ENCODE measurements around the gene REEP1. TPM values are rescaled to one million over a fixed set of nuclear protein-coding genes. Genes with fewer than 3 reads are reported as not detected.
"Not testable (repeated sequence)": the region's sequence is repeated elsewhere in the genome, so short reads cannot be mapped to it uniquely, and the experiment has no call there.

REEP1 gene
- total RNA-seq, 1 experiment from 2014 or later: 3.6 TPM

DNA sequence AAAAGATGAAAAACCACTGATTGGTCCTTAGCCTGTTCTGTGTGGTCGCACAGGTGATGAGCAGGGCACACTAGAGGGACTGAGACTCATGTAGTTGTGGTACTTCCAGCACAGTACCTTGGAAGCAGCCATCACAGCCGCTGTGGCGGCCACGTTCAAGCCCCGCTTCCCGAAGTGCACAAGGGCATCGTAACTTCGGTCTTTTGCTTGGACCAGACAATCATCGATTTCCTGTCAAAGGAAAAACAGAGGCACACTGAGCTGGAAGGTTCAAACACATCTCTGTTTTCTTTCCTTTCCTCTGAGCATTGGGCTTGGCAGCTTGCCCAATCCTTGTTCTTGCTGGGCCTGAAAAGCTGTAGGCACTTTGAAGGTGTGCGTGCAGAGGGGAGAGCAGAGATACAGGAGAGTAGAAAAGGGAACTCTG is 85.6 kb downstream of the REEP1 start:
- DNase-seq (ENCODE audit: low spot score): no peak
- no peak overlapping the region for H3K4me3 ChIP-seq (ENCODE audit: low read depth, low read length, poor library complexity, severe bottlenecking)
- intact Hi-C loops (cut with micrococcal nuclease; ENCODE audit: unreplicated experiment): no loop called here
- H3K4me1 ChIP-seq (ENCODE audit: insufficient read depth, low read length, poor library complexity, severe bottlenecking): no peaks in the 10 kb centered on the region
- H3K27me3 ChIP-seq (replicated peaks; ENCODE audit: insufficient read depth, low read depth, low read length, poor library complexity): no peaks in the 10 kb centered on the region
- H3K27ac ChIP-seq (ENCODE audit: low read depth, low read length, poor library complexity, severe bottlenecking): no peak overlapping the region
- H3K9me3 ChIP-seq (ENCODE audit: low read depth, low read length, poor library complexity, severe bottlenecking): no peaks in the 10 kb centered on the region
- ChIA-PET POLR2A (ENCODE audit: low non-redundant PET) (no interaction called here), CTCF (no interaction called here)
- BruUV-seq (replicated peaks): no TSS peak
- no peaks in the 10 kb centered on the region for H3K36me3 ChIP-seq (ENCODE audit: insufficient read depth, low read length, poor library complexity, severe bottlenecking)
- TF ChIP-seq, protein P1, sequence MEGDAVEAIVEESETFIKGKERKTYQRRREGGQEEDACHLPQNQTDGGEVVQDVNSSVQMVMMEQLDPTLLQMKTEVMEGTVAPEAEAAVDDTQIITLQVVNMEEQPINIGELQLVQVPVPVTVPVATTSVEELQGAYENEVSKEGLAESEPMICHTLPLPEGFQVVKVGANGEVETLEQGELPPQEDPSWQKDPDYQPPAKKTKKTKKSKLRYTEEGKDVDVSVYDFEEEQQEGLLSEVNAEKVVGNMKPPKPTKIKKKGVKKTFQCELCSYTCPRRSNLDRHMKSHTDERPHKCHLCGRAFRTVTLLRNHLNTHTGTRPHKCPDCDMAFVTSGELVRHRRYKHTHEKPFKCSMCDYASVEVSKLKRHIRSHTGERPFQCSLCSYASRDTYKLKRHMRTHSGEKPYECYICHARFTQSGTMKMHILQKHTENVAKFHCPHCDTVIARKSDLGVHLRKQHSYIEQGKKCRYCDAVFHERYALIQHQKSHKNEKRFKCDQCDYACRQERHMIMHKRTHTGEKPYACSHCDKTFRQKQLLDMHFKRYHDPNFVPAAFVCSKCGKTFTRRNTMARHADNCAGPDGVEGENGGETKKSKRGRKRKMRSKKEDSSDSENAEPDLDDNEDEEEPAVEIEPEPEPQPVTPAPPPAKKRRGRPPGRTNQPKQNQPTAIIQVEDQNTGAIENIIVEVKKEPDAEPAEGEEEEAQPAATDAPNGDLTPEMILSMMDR (conservative IDR thresholded peaks at IDR 0.05; ENCODE audit: low read depth, low read length): no peak
- TF ChIP-seq EZH2 (IDR thresholded peaks at IDR 0.05; ENCODE audit: borderline replicate concordance, low read depth, low read length, poor library complexity, severe bottlenecking): no peak

DNA sequence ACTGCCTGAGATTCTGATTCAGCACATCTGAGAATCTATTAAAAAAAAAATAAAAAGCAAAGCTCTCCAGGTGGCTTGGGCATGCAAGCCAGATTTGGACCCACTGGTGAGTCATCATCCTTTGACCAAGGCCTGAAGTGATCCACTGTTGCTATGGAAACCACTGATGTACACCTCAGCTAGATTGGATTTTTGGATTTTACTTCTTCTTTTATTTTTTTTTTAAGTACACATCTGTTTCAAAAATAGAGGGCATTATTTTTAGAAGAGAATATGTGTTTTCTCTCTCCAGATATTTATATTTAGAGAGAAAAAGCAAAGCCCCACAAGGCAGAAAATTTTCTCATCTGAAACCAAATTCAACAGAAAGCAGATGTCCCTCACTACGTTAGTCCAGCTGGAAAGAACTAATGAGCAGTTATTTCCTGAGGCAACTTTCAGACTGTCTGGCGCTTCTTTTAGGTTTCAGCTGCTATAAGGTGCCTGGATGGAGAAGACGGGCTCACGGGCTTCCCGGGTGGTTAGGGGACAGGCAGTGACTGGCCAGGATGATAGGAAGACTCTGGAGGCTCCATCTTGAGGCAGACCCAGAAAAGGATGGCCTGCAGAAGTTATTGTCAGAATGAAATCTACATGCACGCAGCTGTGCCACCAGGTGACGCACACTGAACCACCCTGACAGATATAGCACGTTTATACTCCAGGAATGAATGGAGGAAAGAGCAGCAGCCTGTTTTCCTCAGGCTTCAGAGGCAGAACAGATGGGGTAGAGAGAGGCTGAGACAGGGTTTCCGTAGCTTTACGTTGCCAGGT is 87.6 kb downstream of the REEP1 start:
- Histone ChIP-seq H3K4me1 (ENCODE audit: insufficient read depth, low read length, poor library complexity, severe bottlenecking) (no peaks in the 10 kb centered on the region), H3K36me3 (ENCODE audit: insufficient read depth, low read length, poor library complexity, severe bottlenecking) (no peaks in the 10 kb centered on the region), H3K27ac (ENCODE audit: low read depth, low read length, poor library complexity, severe bottlenecking) (no peak overlapping the region), H3K4me3 (ENCODE audit: low read depth, low read length, poor library complexity, severe bottlenecking) (no peak overlapping the region), H3K9me3 (ENCODE audit: low read depth, low read length, poor library complexity, severe bottlenecking) (no peaks in the 10 kb centered on the region), H3K27me3 (replicated peaks; ENCODE audit: insufficient read depth, low read depth, low read length, poor library complexity) (no peaks in the 10 kb centered on the region)
- intact Hi-C loops (cut with micrococcal nuclease; ENCODE audit: unreplicated experiment): no loop called here
- no peak for TF ChIP-seq EZH2 (IDR thresholded peaks at IDR 0.05; ENCODE audit: borderline replicate concordance, low read depth, low read length, poor library complexity, severe bottlenecking)
- TF ChIP-seq, protein P1 (conservative IDR thresholded peaks at IDR 0.05; ENCODE audit: low read depth, low read length): no peak
- no TSS peak for BruUV-seq (replicated peaks)
- POLR2A ChIA-PET (ENCODE audit: low non-redundant PET): no interaction called here
- CTCF ChIA-PET: no interaction called here
- no peak for DNase-seq (ENCODE audit: low spot score)

DNA sequence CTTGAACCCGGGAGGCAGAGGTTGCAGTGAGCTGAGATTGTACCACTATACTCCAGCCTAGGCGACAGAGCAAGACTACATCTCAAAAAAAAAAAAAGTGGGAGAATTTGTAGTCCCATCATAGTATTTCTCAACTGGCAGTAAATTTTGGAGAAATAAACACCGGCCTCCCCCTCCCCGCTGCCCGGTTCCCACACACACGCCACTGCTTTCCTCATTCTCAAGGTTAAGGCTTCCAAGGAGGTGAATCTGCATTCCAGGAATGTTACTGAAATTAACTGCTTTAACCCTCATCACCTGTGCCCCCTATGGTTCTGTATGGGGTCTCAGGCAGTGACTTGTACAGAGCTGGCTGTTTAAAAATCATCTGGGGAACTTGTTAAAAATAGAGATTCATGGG is 88.2 kb downstream of the REEP1 start:
- intact Hi-C loops (cut with micrococcal nuclease; ENCODE audit: unreplicated experiment): no loop called here
- H3K27ac ChIP-seq (ENCODE audit: low read depth, low read length, poor library complexity, severe bottlenecking): no peak overlapping the region

DNA sequence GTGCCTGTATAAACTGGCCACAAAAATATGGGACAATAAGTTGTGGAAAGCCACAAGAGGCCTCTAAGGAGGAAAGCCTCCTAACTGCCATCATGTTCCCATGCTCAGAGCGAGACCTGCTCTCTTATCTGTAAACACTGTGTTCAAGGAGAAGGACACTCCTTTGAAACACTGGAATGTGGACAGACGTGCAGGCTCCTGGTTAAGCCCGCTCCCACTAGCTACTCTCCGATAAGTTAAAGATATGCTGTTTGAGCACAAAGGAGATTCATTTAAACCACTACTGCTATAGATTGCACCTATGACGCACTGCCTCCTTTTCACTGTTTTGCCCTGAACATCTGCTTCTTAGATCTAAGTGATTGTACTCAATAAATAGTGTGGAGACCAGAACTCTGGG is 92.2 kb downstream of the REEP1 start:
- intact Hi-C loops (cut with micrococcal nuclease; ENCODE audit: unreplicated experiment); BruUV-seq (replicated peaks); CTCF ChIA-PET; H3K27ac ChIP-seq (ENCODE audit: low read depth, low read length, poor library complexity, severe bottlenecking); POLR2A ChIA-PET (ENCODE audit: low non-redundant PET); H3K9me3 ChIP-seq (ENCODE audit: low read depth, low read length, poor library complexity, severe bottlenecking); H3K4me3 ChIP-seq (ENCODE audit: low read depth, low read length, poor library complexity, severe bottlenecking); H3K27me3 ChIP-seq (replicated peaks; ENCODE audit: insufficient read depth, low read depth, low read length, poor library complexity); H3K36me3 ChIP-seq (ENCODE audit: insufficient read depth, low read length, poor library complexity, severe bottlenecking); DNase-seq (ENCODE audit: low spot score); H3K4me1 ChIP-seq (ENCODE audit: insufficient read depth, low read length, poor library complexity, severe bottlenecking): not testable (repeated sequence)

More for the DNA sequence above, 88.2 kb downstream of the REEP1 start:
- H3K9me3 ChIP-seq (ENCODE audit: low read depth, low read length, poor library complexity, severe bottlenecking): no peaks in the 10 kb centered on the region
- H3K36me3 ChIP-seq (ENCODE audit: insufficient read depth, low read length, poor library complexity, severe bottlenecking): no peaks in the 10 kb centered on the region
- CTCF ChIA-PET: no interaction called here
- no peaks in the 10 kb centered on the region for H3K27me3 ChIP-seq (replicated peaks; ENCODE audit: insufficient read depth, low read depth, low read length, poor library complexity)
- BruUV-seq (replicated peaks): no TSS peak
- DNase-seq (ENCODE audit: low spot score): no peak
- no peak for TF ChIP-seq EZH2 (IDR thresholded peaks at IDR 0.05; ENCODE audit: borderline replicate concordance, low read depth, low read length, poor library complexity, severe bottlenecking)
- TF ChIP-seq, protein P1 (conservative IDR thresholded peaks at IDR 0.05; ENCODE audit: low read depth, low read length): no peak
- POLR2A ChIA-PET (ENCODE audit: low non-redundant PET): no interaction called here
- no peak overlapping the region for H3K4me3 ChIP-seq (ENCODE audit: low read depth, low read length, poor library complexity, severe bottlenecking)
- H3K4me1 ChIP-seq (ENCODE audit: insufficient read depth, low read length, poor library complexity, severe bottlenecking): no peaks in the 10 kb centered on the region

DNA sequence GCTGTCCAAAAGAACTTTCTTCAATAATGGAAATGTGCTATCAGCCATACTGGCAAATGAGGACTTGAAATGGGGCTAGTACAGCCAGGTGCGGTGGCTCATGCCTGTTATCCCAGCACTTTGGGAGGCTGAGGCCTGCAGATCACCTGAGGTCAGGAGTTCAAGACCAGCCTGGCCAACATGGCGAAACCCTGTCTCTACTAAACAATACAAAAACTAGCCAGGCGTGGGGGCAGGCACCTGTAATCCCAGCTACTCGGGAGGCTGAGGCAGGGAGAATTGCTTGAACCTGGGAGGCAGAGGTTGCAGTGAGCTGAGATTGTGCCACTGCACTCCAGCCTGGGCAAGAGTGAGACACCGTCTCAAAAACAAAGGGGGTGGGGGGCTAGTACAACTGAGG is 92.6 kb downstream of the REEP1 start:
- intact Hi-C loops (cut with micrococcal nuclease; ENCODE audit: unreplicated experiment); H3K9me3 ChIP-seq (ENCODE audit: low read depth, low read length, poor library complexity, severe bottlenecking); H3K36me3 ChIP-seq (ENCODE audit: insufficient read depth, low read length, poor library complexity, severe bottlenecking); H3K27ac ChIP-seq (ENCODE audit: low read depth, low read length, poor library complexity, severe bottlenecking); BruUV-seq (replicated peaks); H3K4me3 ChIP-seq (ENCODE audit: low read depth, low read length, poor library complexity, severe bottlenecking); DNase-seq (ENCODE audit: low spot score); H3K4me1 ChIP-seq (ENCODE audit: insufficient read depth, low read length, poor library complexity, severe bottlenecking); CTCF ChIA-PET; H3K27me3 ChIP-seq (replicated peaks; ENCODE audit: insufficient read depth, low read depth, low read length, poor library complexity); POLR2A ChIA-PET (ENCODE audit: low non-redundant PET): not testable (repeated sequence)
